Endothelial cell of umbilical vein (primary cell): ENCODE results near the gene RGS17. TPM values are rescaled to one million over a fixed set of nuclear protein-coding genes. Genes with fewer than 3 reads are reported as not detected.

Source experiments
- BruUV-seq: library from RNA; stranded (reverse); fragments of 400-500 nt; replicated peaks from 2 replicates; lab custom pipeline; 2021; lab: Mats Ljungman, UMichigan
- CTCF ChIA-PET: fragments of 300-600, 350-600 bp; sonication (Branson Sonifier 250); formaldehyde crosslinking; loops from one replicate; lab custom pipeline; 2021; ENCODE audit warnings: antibody characterized with exemption, inconsistent platforms; lab: Charles Lee
- POLR2A ChIA-PET: fragments of 300-600, 350-600 bp; sonication (Branson Sonifier 250); formaldehyde crosslinking; loops from one replicate; lab custom pipeline; 2021; ENCODE audit warnings: antibody characterized with exemption, inconsistent platforms; lab: Charles Lee
- DNase-seq: peaks from one replicate; pipeline ENCODE4 v3.0.0-alpha.2; 2011; ENCODE audit warnings: low read depth, low spot score
- FAIRE-seq: peaks from 2 replicates; lab custom pipeline; 2011; peaks lifted over from hg19 to GRCh38; lab: Jason Lieb, UNC
- H2AFZ ChIP-seq: 2 replicates; pipeline ENCODE4 v1.6.0; 2012; ENCODE audit warnings: low read depth, low read length, control low read depth, inconsistent platforms
- H3K27ac ChIP-seq: 2 replicates; pipeline ENCODE4 v1.5.1; 2011; ENCODE audit warnings: low read depth, mild to moderate bottlenecking, control low read depth, low read length, moderate library complexity; ENCODE audit not compliant: insufficient read depth
- H3K27me3 ChIP-seq, 2 experiments: 2 replicates each; pipeline versions ENCODE4 v1.6.0 to v1.6.1; 2011; ENCODE audit warnings: low read length in 2 of 2, mixed read lengths in 1 of 2; ENCODE audit not compliant: control insufficient read depth in 2 of 2, insufficient read depth in 2 of 2
- H3K36me3 ChIP-seq, 2 experiments: 2 replicates in 1 of 2; 3 replicates in 1 of 2; pipeline ENCODE4 v1.5.1; 2011; ENCODE audit warnings: low read length in 2 of 2, mild to moderate bottlenecking in 1 of 2, moderate library complexity in 1 of 2; ENCODE audit not compliant: control insufficient read depth in 2 of 2, insufficient read depth in 2 of 2; ENCODE audit errors: extremely low read depth in 1 of 2
- H3K4me1 ChIP-seq: 3 replicates; pipeline ENCODE4 v1.5.1; 2011; ENCODE audit warnings: mild to moderate bottlenecking, low read length; ENCODE audit not compliant: control insufficient read depth, insufficient read depth; ENCODE audit errors: extremely low read depth
- H3K4me2 ChIP-seq: 2 replicates; pipeline ENCODE4 v1.6.1; 2011; ENCODE audit warnings: low read length, control low read depth, mixed read lengths; ENCODE audit not compliant: insufficient read depth
- H3K4me3 ChIP-seq, 3 experiments: fragments of 200-600 bp in 1 of 3; sonication (generic), shearing (Covaris generic) in 1 of 3; replicated peaks in 1 of 3; 2 replicates each; pipeline ENCODE4 v1.5.1; 2011 to 2016; ENCODE audit warnings: control low read depth in 3 of 3, low read length in 3 of 3, mild to moderate bottlenecking in 2 of 3, inconsistent platforms in 1 of 3, low read depth in 1 of 3, moderate library complexity in 1 of 3; ENCODE audit not compliant: insufficient read depth in 1 of 3
- H3K79me2 ChIP-seq: 2 replicates; pipeline ENCODE4 v1.6.0; 2012; ENCODE audit warnings: low read length, inconsistent platforms; ENCODE audit not compliant: control insufficient read depth, insufficient read depth
- H3K9ac ChIP-seq: replicated peaks from 2 replicates; pipeline ENCODE3; 2011; ENCODE audit warnings: low read length, control low read depth; ENCODE audit not compliant: insufficient read depth; ENCODE audit errors: extremely low read depth
- H3K9me1 ChIP-seq: replicated peaks from 3 replicates; pipeline ENCODE4 v1.6.0; 2011; ENCODE audit warnings: mild to moderate bottlenecking, low read length; ENCODE audit not compliant: control insufficient read depth, insufficient read depth; ENCODE audit errors: extremely low read depth
- H3K9me3 ChIP-seq: replicated peaks from 2 replicates; pipeline ENCODE4 v1.5.1; 2012; ENCODE audit warnings: low read length, inconsistent platforms; ENCODE audit not compliant: control insufficient read depth, insufficient read depth
- H4K20me1 ChIP-seq: replicated peaks from 2 replicates; pipeline ENCODE3; 2011; ENCODE audit warnings: mild to moderate bottlenecking, low read length; ENCODE audit not compliant: control insufficient read depth, insufficient read depth; ENCODE audit errors: extremely low read depth
- CTCF ChIP-seq, 2 donors: IDR thresholded peaks; 1 replicate in 1 of 2; 2 replicates in 1 of 2; pipeline ENCODE4 v1.5.1; 2011; ENCODE audit warnings: low read length in 2 of 2, mild to moderate bottlenecking in 2 of 2, moderate library complexity in 2 of 2, control low read depth in 1 of 2, inconsistent platforms in 1 of 2, low read depth in 1 of 2; ENCODE audit not compliant: insufficient read depth in 1 of 2; ENCODE audit errors: extremely low read depth in 1 of 2
- EZH2 ChIP-seq: IDR thresholded peaks from 2 replicates; pipeline ENCODE4 v1.6.1; 2012; ENCODE audit warnings: borderline replicate concordance, low read depth, mild to moderate bottlenecking, moderate library complexity, low read length, inconsistent platforms; ENCODE audit not compliant: severe bottlenecking
- FOS ChIP-seq: IDR thresholded peaks from 2 replicates; pipeline ENCODE4 v1.6.1; 2011; ENCODE audit warnings: mild to moderate bottlenecking, low read length, moderate library complexity, borderline replicate concordance; ENCODE audit not compliant: insufficient read depth
- GATA2 ChIP-seq: IDR thresholded peaks from 2 replicates; pipeline ENCODE4 v1.7.0; 2011; ENCODE audit warnings: low read depth, mild to moderate bottlenecking, moderate library complexity, mixed read lengths, low read length; ENCODE audit not compliant: insufficient read length, insufficient read depth
- JUN ChIP-seq: IDR thresholded peaks from 2 replicates; pipeline ENCODE4 v1.6.1; 2011; ENCODE audit warnings: borderline replicate concordance, low read depth; ENCODE audit not compliant: insufficient read length, insufficient read depth
- MAX ChIP-seq: IDR thresholded peaks from 2 replicates; pipeline ENCODE4 v1.6.1; 2011; ENCODE audit not compliant: insufficient read depth, insufficient read length
- MYC ChIP-seq: IDR thresholded peaks from one replicate; pipeline ENCODE4 v1.6.1; 2011; ENCODE audit warnings: mild to moderate bottlenecking, low read depth, low read length
- POLR2A ChIP-seq: IDR thresholded peaks from 2 replicates; pipeline ENCODE4 v1.6.1; 2012; ENCODE audit warnings: low read depth, mild to moderate bottlenecking, control low read depth, low read length
- POLR2AphosphoS5 ChIP-seq: IDR thresholded peaks from 2 replicates; pipeline ENCODE4 v1.6.1; 2012; ENCODE audit warnings: low read depth, mild to moderate bottlenecking, control low read depth, low read length, moderate library complexity; ENCODE audit not compliant: insufficient read depth
- dilution Hi-C: fragments of 300-500 bp; cut with MboI; formaldehyde crosslinking; loops from one replicate; pipeline ENCODE4 v1.15.0; 2019; ENCODE audit warnings: low sequenced_read_pairs; ENCODE audit not compliant: extremely low pct_ligation_motif_present
- intact Hi-C: fragments of 100-400 bp; cut with micrococcal nuclease; formaldehyde crosslinking; loops from one replicate; pipeline ENCODE4 v1.10.0; 2022
- polyA plus RNA-seq, 4 experiments: library from polyadenylated mRNA; depleted of rRNA in 3 of 4; stranded (reverse) in 3 of 4; unstranded in 1 of 4; fragments of >200 nt; gene quantifications; 2 replicates each; pipeline versions ENCODE4 v1.2.1 to v1.2.3, GENCODE V29; 2011 to 2012; ENCODE audit warnings: missing spikeins in 1 of 4
- total RNA-seq: library from RNA; stranded (reverse); gene quantifications from 2 replicates; pipeline ENCODE4 v1.2.3, GENCODE V29; 2021

RGS17 gene
- total and polyA plus RNA-seq, 2 donors (not counting 3 experiments of a cell fraction or from before 2014, with no cell fraction given) = 0.40 to 1.1 TPM

- ChIA-PET CTCF (interaction anchor here (1.2 kb wide), 1 partner anchor 17 kb away, joined by 3 read pairs; no protein-coding TSS in a partner anchor), POLR2A (no interaction called here)
- Histone ChIP-seq H3K9me1 (no peaks in the 10 kb centered on the region), H3K4me2 (no peak overlapping the region), H3K9ac (no peak overlapping the region), H3K27ac (no peak overlapping the region), H3K79me2 (no peaks in the 10 kb centered on the region), H2AFZ (no peak overlapping the region), H3K36me3 (no peaks in the 10 kb centered on the region), H4K20me1 (no peaks in the 10 kb centered on the region), H3K27me3 (peaks cover 11 to 12% of the 10 kb centered on the region in 2 experiments), H3K9me3 (no peaks in the 10 kb centered on the region), H3K4me3 (no peak overlapping the region), H3K4me1 (peaks cover 10% of the 10 kb centered on the region)
- BruUV-seq = no TSS peak
- dilution Hi-C loops (no loop called here), intact Hi-C loops (no loop called here)
- no peak for TF ChIP-seq FOS
- TF ChIP-seq GATA2 = no peak
- no peak for TF ChIP-seq MYC
- no peak for TF ChIP-seq POLR2AphosphoS5
- no peak for TF ChIP-seq MAX
- TF ChIP-seq CTCF (IDR thresholded peaks at IDR 0.05; ENCODE audit: extremely low read depth in 1 of 2, insufficient read depth in 1 of 2, low read depth in 1 of 2, low read length in 2 of 2) = no peak
- TF ChIP-seq JUN = no peak
- TF ChIP-seq POLR2A = no peak
- no peak for TF ChIP-seq EZH2
- DNase-seq = no peak
- FAIRE-seq = no peak
These were observed 6.0 kb downstream of the RGS17 start for GRCh38 chr6:153125032-153125431.
